Choroid plexus epithelial cell (primary cell): ENCODE data around the gene INVS.

ENCODE experiments used
- DNase-seq: peaks from one replicate; pipeline ENCODE4 v3.0.0-alpha.2; 2010; ENCODE audit warnings: low read depth
- H3K4me3 ChIP-seq: 2 replicates; pipeline ENCODE4 v1.5.1; 2011; ENCODE audit warnings: low read depth, mild to moderate bottlenecking, control low read depth, low read length, moderate library complexity
- CTCF ChIP-seq: conservative IDR thresholded peaks from 2 replicates; pipeline ENCODE4 v1.5.1; 2011; ENCODE audit warnings: low read depth, mild to moderate bottlenecking, control low read depth, inconsistent platforms, low read length, moderate library complexity

Gene INVS

GRCh38 chr9:100125236-100125635 is 26.2 kb downstream of the INVS start:
- no peak overlapping the region for H3K4me3 ChIP-seq
- TF ChIP-seq CTCF, result no peak
- no peak for DNase-seq

- DNase-seq, result no peak
- TF ChIP-seq CTCF, result no peak
- H3K4me3 ChIP-seq, result no peak overlapping the region
Measured at GRCh38 chr9:100125910-100126309, 26.9 kb downstream of the INVS start.

- no peak for TF ChIP-seq CTCF
- H3K4me3 ChIP-seq, result no peak overlapping the region
- no peak for DNase-seq
Measured at GRCh38 chr9:100126423-100126822, 27.4 kb downstream of the INVS start.

GRCh38 chr9:100129772-100130171 is 30.7 kb downstream of the INVS start:
- H3K4me3 ChIP-seq, result no peak overlapping the region
- no peak for DNase-seq
- no peak for TF ChIP-seq CTCF

- TF ChIP-seq CTCF, result no peak
- DNase-seq, result no peak
- no peak overlapping the region for H3K4me3 ChIP-seq
Measured at GRCh38 chr9:100131216-100131615, 32.2 kb downstream of the INVS start.

GRCh38 chr9:100131875-100132430 is 32.9 kb downstream of the INVS start:
- DNase-seq, result no peak
- no peak for TF ChIP-seq CTCF
- no peak overlapping the region for H3K4me3 ChIP-seq

- no peak for DNase-seq
- H3K4me3 ChIP-seq, result no peak overlapping the region
- TF ChIP-seq CTCF, result no peak
Measured at GRCh38 chr9:100134731-100135130, 35.7 kb downstream of the INVS start.
